NCI-H2081 treated with DMSO at 0.1 percent for 48 hours (cell line): Measurements from ENCODE around the gene UMODL1.
"Not testable (repeated sequence)": the region's sequence is repeated elsewhere in the genome, so short reads cannot be mapped to it uniquely, and the experiment has no call there.

ENCODE experiments used
- DNase-seq: peaks from one replicate; lab custom pipeline; 2025; lab: John Stamatoyannopoulos, UW

The UMODL1 gene

DNA sequence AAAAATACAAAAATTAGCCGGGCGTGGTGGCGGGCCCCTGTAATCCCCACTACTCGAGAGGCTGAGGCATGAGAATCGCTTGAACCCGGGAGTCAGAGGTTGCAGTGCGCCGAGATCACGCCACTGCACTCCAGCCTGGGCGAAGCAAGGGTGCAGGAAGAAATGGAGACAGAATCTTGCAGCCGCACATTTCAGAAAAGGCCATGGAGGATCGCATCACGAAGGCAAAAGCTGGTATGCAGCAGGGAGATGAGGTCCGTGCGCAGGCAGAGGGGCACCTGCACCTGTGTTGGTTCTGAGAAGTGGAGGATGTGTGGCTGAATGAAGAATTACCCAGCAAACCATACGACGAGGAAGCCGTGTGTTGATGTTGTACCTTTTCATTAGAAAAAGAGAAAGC is 94.8 kb downstream of the UMODL1 start:
- no peak for DNase-seq

DNA sequence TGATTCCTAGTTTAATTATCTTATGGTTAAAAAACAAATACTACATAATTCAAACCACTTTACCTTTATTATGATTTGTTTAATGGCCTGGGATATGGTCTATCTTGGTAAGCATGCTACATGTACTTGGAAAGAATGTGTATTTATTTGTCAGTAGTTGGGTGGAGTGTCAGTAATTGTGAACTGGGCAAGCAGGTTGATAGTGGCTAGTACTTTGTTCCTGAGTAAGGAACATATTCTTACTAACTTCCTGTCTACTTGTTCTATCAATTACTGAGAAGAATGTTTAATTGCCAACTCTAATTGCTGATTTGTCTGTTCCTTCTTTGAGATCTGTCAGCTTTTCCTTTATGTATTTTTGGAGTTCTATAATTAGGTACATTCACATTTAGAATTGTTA is 98.6 kb downstream of the UMODL1 start:
- DNase-seq: no peak

DNA sequence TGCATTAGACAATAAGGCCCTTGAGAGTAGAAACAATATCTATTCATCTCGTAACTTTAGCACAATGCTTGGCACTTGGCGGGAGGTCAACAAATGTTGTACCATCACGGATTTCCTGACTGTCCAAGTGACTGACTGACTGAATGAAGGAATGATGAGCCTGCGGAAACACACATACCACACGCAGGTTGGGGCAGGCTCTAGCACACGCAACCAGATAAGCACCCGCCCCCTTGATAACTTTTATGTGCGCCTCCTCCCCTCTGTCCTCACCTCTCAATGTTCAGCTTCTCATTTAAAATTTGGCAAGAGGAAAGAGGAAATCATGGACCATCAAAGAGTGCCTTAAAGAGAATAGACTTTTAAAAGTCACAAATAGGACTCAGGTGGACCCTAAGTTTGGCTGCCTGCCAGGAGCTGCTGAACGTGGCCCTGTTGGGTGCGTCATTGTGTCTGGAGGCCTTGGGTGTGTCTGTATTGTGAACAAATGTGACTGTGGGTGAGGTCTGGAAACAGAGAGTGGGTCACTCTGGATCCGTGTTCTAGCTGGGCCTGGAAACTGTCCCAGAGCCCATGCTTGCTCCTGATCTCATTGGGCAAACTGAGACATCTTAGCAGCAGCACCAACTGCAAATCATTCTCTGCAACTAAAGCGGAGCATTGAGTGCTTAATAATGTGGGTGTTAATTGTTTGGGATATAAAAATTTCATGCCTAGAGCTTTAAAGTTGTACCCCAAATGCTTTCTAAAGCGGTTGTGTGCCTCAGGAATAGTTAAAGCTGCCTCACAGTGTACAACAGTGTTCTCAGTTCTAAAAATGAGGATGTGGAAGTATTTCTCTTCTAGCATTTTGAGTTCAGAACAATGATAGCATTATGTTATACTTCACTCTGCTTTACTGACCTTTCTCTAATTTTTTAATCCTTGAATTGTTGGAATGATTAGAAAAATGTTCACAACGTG is 100.3 kb downstream of the UMODL1 start:
- DNase-seq: no peak

DNA sequence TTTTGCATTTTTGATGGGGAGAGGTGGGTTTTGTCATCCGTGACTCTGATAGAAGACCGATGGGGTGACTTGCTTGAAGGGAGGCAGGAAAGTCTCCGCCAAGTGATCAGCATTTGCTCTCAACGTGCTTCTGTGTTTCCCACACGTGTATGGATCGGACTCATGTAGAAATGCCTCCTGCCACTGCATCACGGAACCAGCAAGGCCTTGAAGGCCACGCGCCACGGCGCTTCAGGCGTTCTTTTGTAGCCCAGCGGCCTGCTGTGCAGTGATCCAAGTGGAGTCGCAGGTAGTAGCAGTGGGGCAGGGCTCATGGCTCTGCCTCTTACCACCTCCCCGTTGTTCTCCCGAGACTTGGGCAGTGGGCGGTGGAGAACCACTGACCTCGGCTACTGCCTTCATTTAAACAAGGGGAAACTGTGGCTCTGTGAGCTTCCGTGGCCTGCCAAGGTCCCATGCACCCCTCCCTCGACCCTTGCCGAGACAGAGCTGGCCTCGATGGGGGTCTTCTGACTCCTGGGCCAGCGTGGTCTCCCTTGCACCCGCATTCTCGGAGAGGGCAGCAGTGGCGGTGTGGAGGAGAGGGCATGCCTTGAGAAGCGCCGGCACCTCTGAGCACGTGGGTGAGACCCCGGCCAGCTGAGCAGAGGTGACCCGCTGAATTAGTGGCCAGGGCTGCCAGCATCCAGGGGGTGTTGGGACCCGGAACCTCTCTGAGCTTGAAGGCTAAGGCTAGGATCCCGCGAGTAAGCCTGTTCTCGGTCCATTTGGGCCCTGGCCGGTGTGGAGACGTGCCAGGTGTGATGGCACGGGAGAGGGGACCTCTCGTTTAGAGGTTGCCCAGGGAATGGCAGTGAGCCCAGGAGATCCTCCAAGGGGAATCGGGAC is 101.7 kb downstream of the UMODL1 start:
- no peak for DNase-seq

DNA sequence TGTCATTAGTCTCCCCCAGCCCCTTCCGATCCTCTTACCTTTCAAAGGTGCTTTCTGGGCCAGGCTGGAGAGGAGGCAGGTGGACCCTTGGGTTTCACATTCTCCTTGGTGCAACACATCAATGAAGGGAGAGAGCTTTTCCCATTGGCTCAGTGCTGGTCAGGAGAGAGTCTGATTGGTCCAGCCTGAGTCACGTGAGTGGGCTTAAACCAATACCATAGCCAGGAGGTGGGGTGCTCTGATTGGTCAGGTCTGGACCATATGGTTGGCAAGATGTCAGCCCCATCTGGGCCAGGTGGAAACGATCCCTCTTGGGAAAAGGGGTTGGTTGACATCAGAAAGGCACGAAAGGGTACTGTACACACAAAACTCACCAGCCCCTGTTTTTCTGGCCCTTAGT is 103.1 kb downstream of the UMODL1 start:
- no peak for DNase-seq

DNA sequence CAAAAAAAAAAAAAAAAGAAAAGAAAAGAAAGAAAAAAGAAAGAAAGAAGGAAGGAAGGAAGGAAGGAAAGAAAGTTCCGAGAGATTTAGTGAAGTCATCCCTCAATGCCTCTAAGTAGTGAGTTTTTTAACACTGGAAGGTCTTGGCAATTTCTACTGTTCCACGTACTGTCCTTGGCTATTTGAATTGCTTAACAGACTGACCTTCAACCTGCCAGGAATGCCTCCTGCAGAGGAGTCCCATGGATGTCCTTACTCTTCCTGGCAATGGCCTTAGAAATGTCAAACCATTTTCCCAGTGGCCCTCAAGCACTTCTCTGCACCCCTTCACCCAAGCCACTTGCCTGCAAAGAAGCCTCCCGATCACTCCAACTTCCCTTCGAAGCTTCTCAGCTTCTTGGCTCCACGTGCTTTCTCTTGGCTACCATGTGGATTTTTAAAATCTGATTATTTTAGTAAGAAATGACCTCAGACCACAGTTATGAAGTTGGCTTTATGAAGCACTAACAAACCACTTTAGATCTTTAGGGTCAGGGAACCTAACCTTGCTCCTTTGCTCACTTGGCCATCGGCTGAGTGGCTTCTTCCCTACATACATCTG is 104.1 kb downstream of the UMODL1 start:
- DNase-seq: no peak

DNA sequence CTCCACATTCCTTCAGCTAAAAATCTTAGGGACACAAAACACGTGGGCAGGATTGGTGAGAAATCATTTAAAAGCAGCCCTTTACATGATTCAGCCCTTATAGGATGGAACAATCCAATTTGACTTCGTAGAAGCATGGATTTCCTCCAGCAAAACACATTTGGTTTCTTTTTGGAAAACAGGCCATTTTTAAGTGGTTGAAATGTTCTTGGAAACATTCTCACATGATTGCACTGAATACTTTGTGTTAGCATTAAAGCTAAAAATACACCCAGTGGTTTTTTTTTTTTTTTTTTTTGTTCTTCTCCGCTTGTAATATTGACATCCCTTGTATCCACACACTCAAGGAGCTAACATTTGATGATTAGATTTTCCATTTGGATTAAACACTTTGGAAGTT is 105.7 kb downstream of the UMODL1 start:
- DNase-seq: no peak

DNA sequence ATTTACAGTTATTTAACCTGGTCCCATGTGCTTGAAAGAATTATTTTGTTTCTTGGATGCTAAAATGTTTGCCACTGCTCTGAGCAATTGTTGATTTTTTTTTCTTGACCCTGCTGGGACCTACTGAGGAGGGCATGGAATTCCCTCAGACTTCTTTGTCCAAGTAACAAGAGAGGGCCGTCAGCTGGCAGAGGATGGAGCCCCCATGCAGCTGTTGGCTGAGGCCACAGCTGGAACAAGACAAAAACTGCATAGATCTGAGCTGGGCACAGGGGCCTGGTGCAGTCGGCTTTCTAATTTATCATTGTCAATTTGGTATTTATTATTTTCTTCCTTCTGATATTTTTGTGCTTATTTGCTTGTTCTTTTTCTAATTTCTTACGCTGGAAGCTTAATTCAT is 108.2 kb downstream of the UMODL1 start:
- no peak for DNase-seq

DNA sequence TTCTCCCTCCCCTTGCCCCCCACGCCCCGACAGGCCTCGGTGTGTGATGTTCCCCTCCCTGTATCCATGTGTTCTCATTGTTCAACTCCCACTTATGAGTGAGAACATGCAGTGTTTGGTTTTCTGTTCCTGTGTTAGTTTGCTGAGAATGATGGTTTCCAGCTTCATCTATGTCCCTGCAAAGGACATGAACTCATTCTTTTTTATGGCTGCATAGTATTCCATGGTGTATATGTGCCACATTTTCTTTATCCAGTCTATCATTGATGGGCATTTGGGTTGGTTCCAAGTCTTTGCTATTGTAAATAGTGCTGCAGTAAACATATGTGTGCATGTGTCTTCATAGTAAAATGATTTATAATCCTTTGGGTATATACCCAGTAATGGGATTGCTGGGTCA is 108.9 kb downstream of the UMODL1 start:
- DNase-seq: not testable (repeated sequence)

DNA sequence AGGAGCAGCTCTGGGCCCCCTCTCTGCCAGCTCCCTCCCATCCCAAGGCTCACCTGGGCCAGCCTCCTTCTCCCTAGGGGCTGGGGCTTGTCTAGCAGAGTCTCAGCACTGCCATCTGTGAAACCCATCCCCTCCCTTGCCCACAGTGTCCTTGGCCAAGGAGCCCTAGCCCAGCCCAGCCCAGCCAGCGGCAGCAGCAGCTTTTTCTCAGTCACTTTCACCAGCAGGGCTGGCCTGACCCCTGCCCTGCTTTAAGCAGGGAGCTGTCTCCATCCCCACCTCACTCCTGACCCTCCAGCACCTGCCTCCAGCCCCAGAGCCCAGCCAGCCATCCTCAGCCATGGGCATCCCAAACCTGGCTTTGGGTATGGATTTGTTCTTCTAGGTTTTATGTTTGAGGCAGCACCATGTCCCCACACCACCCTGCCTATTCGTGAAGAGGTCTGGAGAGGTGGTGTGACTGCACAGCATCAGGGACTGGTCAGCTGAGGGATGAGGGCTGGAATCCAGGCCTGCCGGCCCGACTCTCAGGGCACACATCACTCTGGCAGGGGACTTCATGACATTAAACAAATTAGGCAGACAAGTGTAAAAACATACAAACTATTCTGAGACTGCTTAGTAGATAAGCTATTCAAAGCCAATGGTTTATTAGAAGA is 111.7 kb downstream of the UMODL1 start:
- no peak for DNase-seq

DNA sequence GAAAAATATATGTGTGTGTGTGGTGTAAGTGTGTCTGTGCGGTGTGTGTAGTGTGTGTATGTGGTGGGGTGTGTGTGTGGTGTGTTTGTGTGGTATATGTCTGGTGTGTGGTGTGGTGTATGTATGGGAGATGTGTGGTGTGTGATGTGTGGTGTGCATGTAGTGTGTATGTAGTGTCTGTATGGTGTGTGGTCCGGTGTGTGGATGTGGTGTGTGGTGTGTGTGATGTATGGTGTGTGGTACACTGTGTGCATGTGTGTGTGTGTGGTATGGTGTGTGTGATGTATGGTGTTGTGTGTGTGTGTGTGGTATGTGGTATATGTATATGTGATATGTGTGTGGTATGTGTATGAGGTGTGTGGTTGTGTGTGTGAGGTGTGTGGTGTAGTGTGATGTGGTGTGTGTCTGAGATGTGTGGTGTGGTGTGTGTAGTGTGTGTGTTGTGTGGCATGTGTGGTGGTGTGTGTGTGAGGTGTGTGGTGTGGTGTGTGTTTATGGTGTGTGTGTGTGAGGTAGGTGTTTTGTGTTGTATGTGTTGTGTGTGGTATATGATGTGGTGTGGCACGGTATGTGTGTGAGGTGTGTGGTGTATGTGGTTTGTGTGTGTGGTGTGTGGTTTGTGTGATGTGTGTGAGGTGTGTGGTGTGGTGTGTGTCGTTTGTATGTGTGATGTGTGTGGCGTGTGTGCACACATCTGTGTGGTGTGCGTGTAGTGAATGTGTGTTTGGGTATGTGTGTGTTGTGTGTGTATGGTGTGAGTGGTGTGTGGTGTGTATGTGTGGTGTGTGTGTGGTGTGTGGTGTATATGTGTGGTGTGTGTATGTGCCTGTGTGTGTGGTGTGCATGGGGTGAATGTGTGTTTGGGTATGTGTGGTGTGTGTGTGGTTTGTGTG is 112.5 kb downstream of the UMODL1 start:
- no peak for DNase-seq

DNA sequence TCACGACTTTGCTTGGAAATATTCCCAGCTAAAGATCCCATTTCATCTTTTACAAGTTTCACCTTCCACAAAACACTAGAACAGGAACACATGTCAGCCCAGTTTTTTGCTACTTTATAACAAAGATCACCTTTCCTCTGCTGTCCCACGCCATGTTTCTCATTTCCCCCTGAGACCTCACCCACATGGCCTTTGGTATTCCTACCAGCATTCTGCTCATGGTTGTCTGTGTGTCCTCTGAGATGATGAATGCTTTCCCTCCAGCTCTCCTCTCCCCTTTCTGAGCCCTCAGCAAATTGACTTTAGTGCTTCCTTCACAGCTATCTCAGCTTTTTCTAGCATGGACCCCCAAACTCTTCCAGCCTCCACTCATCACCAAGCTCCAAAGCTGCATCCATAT is 115.5 kb downstream of the UMODL1 start:
- no peak for DNase-seq

DNA sequence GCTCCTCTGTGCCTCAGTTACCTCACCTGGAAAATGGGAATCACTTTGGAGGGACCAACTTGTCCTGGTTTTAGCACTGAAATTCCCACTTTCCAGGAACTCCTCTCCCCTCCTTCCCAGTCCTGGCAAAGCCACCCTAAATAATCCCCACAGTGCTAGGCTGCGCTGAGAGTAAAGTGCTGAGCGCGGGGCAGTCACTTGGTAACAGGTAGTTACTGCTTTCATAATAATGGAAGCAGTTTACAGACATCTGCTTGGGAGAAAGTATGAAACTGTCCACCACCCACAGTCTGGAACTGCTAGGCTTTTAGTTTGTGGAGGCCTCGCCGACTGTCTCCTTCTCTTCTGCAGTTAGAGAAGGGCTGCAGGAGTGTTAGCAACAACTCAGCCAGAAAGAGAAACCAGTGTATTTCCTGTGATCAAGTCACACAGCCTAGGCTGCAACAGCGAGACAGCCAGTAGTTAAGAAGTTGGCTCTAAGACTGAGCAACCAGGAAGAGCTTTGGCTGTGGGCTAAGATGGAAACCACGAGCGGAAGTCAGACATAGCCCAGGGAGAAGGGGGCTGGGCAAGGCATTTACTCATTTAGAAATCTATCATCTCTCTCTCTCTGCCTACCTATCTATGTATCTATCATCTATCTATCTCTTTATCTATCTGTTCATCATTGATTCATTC is 117.0 kb downstream of the UMODL1 start:
- DNase-seq: no peak

DNA sequence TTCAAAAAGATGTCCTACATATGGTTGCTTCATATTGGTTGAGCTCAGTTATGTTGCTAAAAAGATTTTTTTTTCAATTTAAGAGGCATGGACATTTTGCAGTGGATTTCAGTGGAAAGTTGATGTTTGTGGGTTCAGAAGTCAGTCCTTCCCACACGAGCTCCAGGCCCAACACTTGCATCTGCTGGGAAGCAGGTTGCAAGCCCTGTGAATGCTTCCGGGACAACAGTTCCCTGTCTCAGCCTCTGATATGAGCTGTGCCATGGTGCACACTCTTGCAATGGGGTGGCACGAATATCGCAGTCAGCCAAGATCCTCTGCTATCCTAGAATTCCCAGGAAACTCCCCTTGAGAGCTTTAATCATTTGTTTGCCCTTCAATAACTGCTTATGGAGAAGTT is 117.5 kb downstream of the UMODL1 start:
- no peak for DNase-seq

DNA sequence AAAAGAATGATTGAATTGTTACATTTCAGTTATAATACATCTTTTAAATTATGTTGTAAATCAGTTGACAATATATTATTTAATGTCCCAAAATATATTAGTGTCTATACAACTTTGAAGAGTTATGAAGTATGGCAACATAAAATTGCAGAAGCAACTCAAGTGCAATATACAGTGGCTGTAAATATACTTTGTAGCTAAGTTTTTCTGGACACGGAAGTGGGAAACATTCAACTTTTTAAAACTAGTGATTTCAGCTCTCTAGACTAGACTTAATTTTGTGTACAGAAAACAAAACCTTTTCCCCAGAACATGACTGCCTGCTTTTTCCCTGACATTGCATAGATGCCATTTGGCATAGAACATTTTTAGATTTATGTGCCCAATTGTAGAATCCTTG is 118.3 kb downstream of the UMODL1 start:
- DNase-seq: no peak

DNA sequence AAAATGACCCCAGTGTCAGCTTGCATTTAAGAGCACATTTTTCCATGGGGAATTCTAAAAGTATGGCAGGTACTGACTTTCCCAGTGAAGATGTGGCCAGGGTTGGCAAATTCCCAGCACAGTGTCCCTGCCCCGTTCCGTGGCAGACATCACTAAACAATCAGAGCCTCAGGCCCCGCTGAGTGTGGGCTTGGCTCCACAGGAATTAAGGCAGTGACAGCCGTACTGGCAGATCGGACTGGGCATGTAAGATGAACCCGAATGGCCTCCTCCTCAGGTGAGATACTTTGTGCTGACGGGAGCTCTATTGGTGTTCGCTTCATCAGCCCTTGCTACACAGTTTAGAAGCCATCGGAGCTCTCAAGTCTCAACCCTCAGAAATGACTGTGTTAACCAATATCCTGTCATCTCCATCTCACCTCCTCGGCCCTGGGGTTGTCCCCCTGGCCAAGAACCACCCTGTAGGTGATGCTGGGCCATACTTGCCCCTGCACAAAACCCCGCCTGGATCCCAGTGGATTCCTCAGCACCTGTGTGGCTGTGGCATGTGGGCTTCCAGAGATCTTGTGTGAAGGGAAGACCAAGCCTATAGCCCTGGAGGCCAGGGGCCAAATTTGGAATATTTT is 118.9 kb downstream of the UMODL1 start:
- no peak for DNase-seq

DNA sequence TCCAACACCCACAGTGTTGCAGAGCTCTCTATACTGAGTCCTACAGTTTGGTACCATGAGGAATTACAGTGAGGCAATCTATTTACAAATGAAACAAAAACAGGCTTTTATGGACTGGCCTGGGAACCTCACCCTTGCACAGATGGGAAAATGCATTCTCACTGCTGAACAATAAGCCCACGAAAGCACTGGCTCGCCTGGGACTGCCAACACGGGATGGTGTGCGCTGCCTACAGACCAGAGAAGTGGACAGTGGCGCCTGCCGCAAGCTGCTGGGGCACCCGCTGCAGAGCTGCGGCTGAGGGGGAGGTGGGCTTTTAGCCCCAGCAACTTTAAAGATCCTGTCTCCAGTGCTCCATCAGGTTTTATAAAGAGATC is 119.4 kb downstream of the UMODL1 start:
- DNase-seq: no peak

DNA sequence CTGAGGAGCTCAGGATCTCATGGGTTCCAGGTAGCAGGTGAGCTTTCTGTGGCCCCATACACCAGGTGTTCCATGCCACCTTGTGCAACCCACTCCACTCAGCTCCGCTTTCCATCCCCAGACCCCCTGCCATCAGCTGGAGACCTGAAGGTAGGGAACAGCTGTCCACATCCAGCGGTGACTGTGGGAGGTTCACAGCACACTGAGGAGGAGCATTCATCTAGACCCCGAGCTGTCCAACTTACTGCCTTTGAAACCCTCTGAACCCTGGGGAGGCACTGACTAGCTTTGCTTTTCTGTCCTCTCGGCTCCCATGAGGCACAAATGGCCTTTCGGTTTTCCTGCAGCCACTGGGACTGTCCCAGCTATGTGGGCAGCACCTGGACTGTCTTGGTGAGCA is 119.9 kb downstream of the UMODL1 start:
- DNase-seq: no peak

DNA sequence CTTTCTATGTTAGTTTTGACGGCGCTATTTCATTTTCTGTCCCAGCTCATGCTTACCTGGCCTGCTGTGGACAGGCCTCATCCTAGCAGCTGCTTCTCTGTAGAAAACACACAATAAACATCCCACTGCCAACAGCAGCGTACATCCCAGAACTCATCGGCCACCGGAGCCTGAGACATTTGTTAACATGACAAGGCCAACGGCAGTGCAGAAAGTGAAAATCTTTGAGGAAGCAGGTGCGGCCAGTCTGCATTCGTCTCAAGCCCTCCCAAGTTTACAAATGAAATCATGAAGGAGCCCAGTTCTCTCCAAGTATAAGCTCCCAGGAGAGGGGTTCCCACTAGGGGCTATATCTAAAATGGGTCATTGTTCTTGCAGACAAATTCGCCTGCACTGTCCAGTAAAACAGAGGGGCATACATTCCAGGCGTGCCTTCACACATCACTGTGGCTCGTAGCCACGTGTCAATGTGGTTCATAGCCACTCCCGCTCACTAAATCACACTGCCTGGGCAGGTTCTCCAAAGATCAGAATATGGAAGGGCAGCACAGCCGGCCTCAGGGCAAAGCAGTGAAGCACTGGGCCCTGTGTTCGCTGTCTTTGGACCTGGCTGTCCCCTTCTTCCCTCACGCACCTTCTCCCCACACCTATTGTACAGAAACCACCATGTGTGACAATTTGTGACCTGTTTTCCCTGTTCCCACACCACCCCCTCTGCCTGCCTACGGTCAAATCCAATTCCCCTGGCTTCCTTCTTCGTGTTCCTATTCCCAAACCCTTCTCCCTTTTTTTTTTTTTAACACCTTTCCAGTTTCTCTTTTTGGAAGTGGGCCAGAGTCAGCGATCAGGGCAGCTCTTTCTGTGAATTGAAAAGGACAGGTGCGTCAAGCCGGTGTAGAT is 120.8 kb downstream of the UMODL1 start:
- DNase-seq: no peak
